ENCODE data around the gene AZU1.
A peak's percentile ranks its signal among the peaks of the same experiment; 100 is the strongest.

Gene AZU1, protein sequence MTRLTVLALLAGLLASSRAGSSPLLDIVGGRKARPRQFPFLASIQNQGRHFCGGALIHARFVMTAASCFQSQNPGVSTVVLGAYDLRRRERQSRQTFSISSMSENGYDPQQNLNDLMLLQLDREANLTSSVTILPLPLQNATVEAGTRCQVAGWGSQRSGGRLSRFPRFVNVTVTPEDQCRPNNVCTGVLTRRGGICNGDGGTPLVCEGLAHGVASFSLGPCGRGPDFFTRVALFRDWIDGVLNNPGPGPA

DNA sequence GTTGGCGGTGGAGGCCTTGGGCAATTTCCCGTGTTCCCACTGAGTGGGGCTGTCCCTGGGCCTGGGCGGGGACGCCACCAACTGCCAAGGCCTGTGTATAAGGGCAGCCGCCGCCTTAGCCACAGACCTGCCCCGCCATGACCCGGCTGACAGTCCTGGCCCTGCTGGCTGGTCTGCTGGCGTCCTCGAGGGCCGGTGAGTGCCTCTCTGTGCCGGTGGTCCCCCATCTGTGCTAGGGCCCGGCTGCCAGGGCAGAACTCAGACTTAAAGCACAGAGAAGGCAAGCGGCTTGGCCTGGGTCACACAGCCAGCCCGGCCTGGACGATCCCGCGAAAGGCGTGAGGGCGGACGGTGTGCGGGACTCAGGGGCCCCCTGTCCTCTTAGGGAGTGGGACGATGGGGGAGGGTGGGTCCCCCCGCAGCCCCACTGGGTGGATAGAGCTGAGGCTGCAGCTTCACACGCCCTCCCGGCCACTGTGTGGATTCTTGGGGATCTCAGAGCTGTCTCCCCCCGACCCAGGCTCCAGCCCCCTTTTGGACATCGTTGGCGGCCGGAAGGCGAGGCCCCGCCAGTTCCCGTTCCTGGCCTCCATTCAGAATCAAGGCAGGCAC is at the start of gene AZU1:
AZU1 (plus strand) TSS at position 128 of the 612 bp plus-strand sequence; CDS start at position 138, 10 bp downstream.
- DNase-seq = no peak

DNA sequence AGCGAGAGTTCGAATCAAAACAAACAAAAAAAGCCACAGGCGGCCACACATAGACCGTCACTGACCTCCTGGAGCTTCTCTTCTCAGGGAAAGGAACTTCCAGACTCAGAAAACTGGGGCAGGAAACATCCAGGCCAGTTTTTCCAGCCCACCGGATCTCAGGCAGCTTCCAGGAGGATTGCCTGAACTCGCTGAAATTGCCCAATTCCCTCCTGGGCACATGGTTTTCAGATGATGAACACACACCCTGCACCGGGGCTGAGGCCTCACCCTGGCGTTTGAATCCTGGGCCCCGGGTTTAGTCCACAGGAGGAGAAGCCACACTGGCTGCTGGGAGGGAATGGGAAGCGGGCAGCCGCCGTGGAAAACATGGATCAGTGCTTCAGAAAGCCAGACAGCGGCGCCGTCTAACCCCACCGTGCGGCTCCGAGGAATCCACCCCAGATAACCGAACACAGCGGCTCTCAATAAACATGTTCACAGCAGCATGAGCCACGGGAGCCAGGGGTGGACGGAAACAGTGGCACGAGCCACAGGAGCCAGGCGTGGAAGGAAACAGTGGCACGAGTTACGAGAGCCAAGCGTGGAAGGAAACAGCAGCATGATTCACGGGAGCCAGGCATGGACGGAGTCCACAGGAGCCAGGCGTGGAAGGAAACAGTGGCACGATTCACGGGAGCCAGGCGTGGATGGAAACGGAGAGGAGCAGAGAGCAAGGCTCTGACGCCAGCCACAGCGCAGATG is 48.6 kb upstream of the AZU1 start:
- peak; percentile 82 for DNase-seq

DNA sequence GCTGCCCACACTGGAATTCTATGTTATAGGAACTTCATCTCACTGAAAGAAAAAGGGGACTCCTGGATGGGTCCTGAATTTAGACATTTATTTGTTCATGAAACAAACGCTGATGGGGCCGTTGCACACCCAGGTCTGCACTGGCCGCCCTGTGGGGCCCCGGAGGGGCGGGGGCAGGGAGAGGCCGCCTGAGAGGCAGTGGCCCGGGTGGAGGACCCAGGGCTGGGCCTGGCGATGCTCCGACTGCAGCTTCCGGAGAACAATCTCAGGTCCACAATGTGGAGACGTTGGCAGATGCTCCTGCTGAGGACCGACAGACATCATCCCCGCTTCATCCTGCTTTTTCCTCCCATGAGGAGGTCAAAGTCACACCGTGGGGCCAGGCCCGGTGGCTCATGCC is 46.7 kb upstream of the AZU1 start:
- no peak for DNase-seq

DNA sequence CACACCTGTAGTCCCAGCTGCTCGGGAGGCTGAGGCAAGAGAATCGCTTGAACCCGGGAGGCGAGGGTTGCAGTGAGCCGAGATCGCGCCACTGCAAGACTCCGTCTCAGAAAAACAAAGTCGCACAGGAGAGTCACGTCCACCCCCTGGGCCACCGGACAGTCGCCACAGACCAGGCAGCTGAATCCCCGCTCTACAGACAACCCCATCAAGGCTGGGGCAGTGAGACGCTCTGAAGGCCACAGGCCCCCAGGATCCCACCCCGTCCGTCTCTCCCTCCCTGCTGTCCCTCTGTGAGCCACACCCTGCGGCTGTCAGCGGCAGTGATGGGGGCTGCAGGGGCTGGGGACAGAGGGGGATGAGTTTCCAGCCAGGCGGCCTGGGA is 45.8 kb upstream of the AZU1 start:
- no peak for DNase-seq

DNA sequence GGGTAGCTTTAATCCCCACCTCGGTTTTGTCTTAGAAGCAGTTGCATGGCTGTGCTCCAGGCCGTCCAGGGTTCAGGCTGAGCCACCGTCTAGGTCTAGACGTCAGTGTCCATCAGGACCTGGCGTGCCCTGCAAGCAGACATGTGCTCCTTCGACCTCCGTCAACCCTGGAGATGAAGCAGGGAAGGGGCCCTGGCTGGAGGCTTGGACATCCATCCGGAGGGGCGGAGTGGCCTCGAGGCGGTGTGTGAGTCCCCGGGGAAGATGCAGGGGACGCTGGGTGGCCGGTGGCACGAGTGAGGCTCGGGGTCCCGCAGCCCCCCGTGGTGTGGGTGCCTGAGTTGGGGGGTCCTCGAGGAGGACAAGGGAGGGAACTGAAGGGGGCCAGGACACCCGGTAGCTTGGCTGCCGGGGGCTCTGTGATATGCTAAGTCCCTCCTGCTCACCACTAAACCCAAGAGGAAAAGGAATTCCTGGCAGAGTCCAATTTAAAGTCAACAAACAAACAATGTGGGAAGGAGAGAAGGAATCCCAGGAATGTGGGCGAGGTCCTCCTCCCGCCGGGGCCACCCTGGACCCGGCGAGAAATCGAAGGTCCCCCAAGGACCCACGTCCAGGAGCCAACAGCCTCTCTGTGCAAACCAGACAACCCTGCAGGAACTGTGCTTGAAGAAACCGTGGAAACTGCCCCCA is 45.3 kb upstream of the AZU1 start:
- DNase-seq = no peak

DNA sequence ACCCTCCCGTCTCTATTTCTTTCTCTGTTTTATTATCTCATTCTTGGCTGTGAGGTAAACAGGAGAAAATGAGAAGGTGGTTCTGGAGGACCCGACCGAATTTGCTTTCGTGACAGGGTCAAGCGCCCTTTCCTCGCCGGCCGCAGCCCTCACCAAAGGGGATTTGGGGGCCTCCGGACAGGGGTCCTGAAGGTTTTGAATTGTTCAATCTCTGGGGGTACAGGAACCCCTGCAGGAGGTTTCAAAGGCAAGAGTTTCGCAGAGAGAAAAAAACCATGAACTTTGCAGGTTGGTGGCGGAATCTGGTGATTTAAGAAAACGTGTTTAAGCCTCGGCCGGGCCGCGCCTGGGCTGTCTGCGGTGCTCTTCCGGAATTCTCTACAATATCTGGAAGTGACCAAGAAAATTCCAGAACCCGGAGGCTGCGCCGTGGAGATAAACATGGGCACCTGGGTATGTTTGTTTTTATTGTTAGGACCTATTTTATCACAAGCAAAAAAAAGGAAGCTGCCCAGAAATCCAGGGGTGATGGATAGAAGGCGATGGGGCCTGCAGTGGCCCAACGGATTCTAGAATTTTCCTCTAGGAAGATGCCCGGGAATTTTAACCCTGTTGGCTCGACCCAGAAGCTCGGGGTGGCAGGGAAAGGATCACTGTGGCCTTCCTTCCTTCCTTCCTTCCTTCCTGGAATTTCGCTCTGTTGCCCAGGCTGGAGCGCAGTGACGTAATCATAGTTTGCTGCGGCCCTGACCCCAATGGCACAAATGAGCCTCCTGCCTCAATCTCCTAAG is 44.6 kb upstream of the AZU1 start:
- no peak for DNase-seq

DNA sequence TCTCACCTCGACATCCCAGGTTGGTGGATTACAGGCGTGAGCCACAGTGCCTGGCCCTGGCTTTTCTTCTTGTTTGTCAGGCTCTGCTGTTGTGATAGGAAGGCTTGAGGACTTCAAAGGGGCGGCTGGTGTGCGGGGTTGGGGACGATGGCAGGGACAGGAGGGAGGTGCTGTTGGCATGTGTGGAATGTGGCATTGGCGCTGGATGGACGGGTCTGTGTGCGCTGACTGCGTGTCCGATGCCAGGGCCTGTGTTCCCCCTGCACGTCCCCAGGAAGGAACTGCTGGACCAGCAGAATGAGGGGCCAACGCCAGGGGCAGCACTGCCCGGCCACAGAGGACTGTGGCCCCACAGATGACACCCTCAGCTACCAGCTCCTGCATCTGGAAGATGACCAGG is 43.1 kb upstream of the AZU1 start:
- DNase-seq = no peak

DNA sequence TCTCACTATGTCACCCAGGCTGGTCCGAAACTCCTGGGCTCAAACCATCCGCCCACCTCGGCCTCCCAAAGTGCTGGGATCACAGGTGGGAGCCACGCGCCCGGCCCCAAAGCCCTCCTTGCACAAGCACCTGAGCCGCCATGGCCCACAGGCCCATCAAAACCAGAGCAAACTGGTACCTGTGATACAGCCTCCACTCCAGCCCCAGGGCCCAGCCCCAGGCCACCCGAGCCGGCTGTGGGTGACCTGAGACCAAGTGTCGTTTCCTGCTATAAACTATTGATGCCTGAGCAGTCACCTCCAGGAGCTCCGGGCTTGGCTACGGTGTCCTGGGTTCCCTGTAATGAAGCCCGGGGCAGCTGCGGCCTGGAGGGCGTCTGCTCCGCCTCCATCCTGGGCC is 40.1 kb upstream of the AZU1 start:
- no peak for DNase-seq

DNA sequence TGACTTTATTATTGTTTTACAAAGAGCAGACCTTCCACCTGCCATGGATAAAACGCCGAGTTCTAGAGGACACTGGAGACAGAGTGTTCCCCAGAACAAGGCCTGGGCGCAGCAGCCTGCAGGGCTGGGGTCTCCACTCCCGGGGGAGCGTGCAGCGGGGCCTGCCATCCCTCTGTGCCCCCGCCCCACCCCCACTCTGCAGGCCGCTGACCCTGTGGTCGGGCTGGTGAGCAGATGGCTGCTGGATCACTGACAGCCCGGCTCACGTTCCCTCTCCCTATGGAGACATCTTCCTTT is 39.0 kb upstream of the AZU1 start:
- no peak for DNase-seq

DNA sequence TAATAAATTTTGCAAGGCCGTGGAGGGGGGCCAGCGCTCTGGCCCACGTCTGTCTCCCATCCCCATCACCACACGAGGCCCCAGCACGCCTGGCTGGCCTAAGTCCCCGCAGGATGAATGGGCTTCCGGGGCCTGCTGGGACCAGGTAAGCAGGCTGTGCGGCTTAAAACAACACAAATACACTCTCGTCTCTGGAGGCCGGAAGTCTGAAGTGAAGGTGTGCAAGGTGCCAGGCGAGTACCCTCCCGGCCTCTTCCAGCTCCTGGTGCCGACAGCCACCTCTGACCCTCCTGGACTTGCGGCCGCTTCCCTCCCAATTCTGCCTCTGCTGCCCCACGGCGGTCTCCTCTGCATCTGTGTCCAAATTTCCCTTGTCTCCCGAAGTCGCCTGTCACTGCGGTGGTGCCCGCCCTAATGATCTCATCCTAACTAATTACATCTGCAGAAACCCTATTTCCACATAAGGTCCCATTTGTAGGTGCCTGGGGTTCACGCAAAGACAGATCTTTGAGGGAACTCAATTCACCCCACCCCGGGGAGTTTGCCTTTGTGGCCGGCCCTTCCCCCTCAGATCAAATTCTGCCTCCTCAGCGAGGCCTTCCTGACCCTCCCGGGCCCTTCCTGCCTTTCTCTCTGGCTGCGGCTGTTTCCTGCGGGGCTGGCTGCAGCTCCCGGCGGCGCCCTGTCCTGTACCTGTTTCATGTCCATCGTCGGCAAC is 38.5 kb upstream of the AZU1 start:
- no peak for DNase-seq

DNA sequence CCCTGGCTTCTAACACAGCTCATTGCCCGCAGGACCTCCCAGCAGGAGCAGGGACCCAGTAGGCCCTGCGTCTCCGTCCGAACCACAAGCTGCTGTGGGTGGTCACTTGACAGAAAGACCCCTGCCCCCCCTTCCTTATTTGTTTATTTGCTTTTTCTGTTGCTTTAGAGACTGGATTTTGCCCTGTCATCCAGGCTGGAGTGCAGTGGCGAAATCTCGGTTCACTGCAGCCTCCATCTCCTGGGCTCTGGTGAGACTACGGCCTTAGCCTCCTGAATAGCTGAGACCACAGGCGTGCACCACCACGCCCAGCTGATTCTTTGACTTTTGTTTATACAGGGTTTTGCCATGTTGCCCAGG is 38.0 kb upstream of the AZU1 start:
- no peak for DNase-seq

DNA sequence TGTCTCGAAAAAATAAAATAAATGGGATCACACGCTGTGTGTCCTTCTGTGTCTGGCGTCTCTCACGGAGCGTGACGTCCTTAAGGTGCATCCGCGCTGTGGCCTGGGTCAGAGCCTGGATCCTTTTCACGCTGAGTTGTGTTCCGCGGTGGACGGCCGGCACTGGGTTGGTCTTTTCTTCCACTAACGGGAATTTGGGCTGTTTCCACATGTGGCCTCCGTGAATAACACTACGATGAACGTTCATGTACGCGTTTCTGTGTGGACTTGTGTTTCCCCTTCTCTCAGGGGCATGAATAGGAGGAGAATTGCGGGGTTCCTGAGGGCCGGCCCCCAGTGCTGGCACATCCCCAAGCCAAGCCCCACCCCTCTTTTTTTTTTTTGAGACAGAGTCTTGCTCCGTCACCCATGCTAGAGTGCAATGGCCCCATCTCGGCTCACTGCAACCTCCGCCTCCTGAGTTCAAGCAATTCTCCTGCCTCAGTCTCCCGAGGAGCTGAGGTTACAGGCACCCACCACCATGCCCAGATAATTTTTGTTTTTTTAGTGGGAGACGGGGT is 36.5 kb upstream of the AZU1 start:
- no peak for DNase-seq

DNA sequence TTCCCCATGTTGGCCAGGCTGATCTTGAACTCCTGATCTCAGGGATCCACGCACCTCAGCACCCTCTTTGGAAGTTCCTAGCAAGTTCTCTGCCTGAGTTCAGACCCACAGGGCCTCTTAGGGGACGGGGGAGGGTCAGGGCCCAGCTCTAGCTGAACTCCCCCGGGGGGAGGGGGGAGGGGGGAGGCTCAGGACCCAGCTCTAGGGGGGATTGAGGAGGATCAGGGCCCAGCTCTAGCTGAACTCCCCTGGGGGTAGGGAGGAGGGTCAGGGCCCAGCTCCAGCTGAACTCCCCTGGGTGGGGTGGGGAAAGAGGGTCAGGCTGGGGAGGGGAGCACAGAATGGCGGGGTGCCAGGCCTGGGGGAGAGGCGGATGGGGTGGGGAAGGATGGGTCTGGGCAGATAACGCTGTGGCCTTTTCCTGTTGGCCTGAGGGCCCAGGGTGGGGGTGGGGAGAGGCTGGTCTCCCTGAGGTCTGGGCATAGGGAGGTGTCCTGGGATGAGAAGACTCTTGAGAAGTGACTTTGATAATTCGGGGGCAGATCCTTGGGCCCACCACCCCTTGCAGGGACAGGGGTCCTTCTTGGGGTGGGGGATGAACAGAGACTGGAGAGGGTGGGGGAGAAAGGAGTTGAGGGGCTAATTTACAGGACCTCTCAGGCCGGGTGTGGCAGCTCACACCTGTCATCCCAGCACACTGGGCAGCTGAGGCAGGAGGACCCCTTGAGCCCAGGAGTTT is 35.9 kb upstream of the AZU1 start:
- no peak for DNase-seq

DNA sequence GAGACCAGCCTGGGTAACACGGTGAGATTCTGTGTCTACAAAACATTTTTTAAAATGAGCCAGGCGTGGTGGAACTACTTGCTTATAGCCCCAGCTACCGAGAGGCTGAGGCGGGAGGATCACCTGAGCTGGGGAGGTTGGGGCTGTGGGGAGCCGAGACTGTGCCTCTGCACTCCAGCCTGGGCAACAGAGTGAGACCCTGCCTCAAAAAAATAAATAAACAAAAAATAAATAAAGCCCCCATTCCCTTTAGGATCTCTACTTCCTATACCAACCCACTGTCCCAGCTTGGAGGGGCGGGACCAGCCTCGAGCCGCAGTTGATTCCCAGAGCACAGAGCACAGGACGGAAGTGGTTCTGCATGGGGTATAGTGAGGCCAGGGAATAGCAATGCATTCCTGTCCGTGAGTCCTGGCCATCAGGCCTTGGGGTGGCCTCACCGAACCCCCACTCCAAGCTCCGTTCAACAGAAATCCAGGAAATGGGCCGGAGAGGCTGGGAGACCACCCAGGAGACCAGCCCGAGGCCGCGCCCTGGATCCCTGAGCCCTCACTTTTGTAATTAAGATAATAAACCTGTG is 35.2 kb upstream of the AZU1 start:
- DNase-seq = no peak

DNA sequence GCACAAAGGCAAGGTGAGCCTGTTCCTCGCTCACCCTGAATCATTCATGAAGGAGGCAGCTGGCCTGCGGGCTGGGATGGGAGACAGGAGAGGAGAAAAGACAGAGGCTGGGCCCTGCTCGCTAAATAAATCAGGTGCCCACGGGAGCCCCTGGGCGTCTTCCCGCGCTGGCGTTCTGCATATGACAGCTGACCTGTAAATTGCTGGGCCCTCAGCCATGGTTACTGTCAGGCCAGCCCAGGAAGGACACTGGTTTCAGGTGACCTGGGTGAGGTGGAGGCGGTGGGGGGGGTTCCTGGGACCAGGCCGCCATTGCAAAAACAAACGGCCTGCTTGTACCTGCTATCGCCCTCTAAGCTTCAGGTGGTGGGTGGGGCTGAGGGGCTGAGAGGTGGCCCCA is 33.8 kb upstream of the AZU1 start:
- DNase-seq = no peak

DNA sequence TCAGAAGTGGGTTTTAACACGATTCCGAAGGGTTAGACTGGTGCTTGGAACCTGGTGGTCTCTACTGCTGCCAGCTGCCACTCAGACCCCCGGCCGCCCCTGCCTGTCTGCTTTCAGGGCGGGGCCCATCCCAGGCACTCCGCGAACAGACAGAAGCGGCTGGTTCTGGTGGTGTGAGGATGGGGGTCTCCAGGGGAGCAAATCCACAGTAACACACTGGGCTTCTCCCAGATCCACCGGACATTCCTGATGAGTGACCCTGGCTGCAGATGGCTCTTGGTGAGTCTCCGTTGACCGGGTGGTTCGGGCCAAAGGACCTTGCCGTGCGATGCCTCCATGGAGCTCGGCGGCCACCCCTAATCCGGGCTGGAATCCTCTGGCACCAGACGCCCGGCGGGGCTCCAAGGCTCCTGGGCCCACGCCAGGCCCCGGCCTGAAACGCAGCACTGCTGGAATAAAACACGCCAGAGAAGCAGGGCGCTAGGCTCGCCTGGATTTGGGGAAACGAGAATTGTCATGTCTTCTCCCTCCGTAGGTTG is 32.5 kb upstream of the AZU1 start:
- DNase-seq = no peak

DNA sequence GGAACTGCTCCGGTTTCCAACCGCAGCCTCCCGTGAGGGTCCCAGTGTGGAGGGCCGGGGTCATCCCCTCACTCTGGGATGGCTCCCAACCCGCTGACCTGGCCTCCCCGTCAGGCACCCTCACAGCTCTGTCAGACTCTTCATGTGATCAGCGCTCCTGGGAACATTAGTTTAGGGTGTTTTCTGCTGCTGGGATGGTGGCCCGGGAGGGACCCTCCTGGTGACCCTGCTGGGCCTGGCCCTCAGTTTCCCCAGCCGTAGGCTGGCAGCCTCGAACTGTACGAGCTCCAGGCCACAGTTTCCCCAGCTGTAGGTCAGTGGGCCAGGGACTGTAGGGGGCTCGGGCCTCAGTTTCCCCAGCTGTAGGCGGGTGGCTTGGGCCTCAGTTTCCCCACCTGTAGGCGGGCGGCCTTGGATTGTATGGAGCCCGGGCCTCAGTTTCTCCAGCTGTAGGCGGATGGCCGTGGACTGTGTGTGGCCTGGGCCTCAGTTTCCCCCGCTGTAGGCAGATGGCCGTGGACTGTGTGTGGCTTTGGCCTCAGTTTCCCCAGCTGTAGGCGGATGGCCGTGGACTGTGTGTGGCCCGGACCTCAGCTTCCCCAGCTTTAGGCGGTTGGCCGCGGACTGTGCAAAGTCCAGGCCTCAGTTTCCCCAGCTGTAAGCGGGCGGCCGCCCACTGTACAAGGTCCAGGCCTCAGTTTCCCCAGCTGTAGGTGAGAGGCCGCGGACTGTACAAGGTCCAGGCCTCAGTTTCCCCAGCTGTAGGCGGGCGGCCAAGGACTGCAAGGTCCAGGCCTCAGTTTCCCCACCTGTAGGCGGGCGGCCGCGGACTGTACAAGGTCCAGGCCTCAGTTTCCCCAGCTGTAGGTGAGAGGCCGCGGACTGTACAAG is 31.7 kb upstream of the AZU1 start:
- no peak for DNase-seq

DNA sequence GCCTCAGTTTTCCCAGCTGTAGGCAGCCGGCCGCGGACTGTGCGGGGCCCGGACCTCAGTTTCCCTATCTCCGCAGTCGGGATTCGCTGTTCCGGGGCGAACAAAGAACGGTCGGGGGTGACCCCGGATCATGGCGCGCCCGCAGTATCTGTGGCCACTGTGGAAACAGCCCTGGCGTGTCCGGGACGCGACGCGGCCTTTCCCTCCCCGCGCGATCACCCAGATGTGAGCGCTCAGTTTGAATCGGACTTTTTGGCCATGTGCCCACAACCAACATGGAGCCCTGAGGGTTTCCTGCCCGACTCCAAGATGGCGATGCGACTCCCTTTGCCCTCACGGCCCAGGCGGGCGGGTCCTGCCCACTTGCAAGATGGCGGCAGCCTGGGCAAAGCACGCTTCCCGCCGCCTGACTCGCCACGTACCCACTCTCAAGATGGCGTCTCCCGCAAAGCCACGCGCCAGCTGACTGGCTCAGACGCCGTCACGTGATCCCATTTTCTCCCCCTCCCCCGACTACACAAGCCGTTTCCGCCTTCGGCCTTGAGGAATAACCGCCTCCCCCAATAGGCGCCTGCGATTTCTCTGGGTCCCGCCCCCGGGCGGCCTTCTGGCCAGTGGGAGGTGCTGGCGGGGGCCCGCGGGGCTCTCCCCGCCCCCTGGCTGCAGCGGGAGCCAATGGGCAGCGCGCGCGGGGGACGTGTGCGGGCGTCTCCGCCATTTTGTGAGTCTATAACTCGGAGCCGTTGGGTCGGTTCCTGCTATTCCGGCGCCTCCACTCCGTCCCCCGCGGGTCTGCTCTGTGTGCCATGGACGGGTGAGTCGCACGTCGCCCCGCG is 30.7 kb upstream of the AZU1 start, which contains the start of gene PTBP1:
PTBP1 (plus strand) TSS at position 761 of the 836 bp plus-strand sequence; CDS start at position 807, 46 bp downstream.
- DNase-seq = peak; percentile 99

Measured in amniotic stem cell (primary cell).